GM21619 (cell line): ENCODE measurements around the gene DSCAM.

Experiments used
- ATAC-seq: cut with Tn5 transposase; IDR thresholded peaks from one replicate; pipeline ENCODE4 v1.9.1; 2021; ENCODE audit not compliant: unreplicated experiment

DSCAM gene

GRCh38 chr21:40402884-40403582 lies 443.9 kb downstream of the DSCAM start:
- no peak for ATAC-seq

- no peak for ATAC-seq
Measured at GRCh38 chr21:40395732-40396131, 451.2 kb downstream of the DSCAM start.

GRCh38 chr21:40393066-40393465 lies 453.9 kb downstream of the DSCAM start:
- ATAC-seq = no peak

GRCh38 chr21:40388046-40388445 lies 458.9 kb downstream of the DSCAM start:
- no peak for ATAC-seq

GRCh38 chr21:40386981-40387747 lies 459.8 kb downstream of the DSCAM start:
- ATAC-seq = no peak

- no peak for ATAC-seq
Measured at GRCh38 chr21:40386294-40386911, 460.6 kb downstream of the DSCAM start.

GRCh38 chr21:40385883-40386282 lies 461.1 kb downstream of the DSCAM start:
- ATAC-seq = no peak

- ATAC-seq = no peak
Measured at GRCh38 chr21:40383951-40384350, 463.0 kb downstream of the DSCAM start.

- ATAC-seq = no peak
Measured at GRCh38 chr21:40381111-40381510, 465.8 kb downstream of the DSCAM start.

GRCh38 chr21:40379881-40380810 lies 466.8 kb downstream of the DSCAM start:
- ATAC-seq = no peak

- no peak for ATAC-seq
Measured at GRCh38 chr21:40377135-40377534, 469.8 kb downstream of the DSCAM start.

GRCh38 chr21:40373761-40374160 lies 473.2 kb downstream of the DSCAM start:
- no peak for ATAC-seq

GRCh38 chr21:40372506-40372905 lies 474.5 kb downstream of the DSCAM start:
- ATAC-seq = no peak

GRCh38 chr21:40371329-40371728 lies 475.6 kb downstream of the DSCAM start:
- no peak for ATAC-seq

GRCh38 chr21:40356644-40357043 lies 490.3 kb downstream of the DSCAM start:
- ATAC-seq = no peak

GRCh38 chr21:40355076-40355475 lies 491.9 kb downstream of the DSCAM start:
- ATAC-seq = no peak

GRCh38 chr21:40351006-40351405 lies 496.0 kb downstream of the DSCAM start:
- ATAC-seq = no peak

GRCh38 chr21:40349591-40349990 lies 497.4 kb downstream of the DSCAM start:
- ATAC-seq = no peak

- ATAC-seq = no peak
Measured at GRCh38 chr21:40345711-40346321, 501.1 kb downstream of the DSCAM start.

- ATAC-seq = no peak
Measured at GRCh38 chr21:40340357-40340756, 506.6 kb downstream of the DSCAM start.

GRCh38 chr21:40339050-40339449 lies 507.9 kb downstream of the DSCAM start:
- no peak for ATAC-seq
